Measurements from ENCODE around the gene SSBP2. TPM values are rescaled to one million over a fixed set of nuclear protein-coding genes. Genes with fewer than 3 reads are reported as not detected.

SSBP2 gene
- polyA plus RNA-seq, 2 donors, result 18.8 to 25.3 TPM

DNA sequence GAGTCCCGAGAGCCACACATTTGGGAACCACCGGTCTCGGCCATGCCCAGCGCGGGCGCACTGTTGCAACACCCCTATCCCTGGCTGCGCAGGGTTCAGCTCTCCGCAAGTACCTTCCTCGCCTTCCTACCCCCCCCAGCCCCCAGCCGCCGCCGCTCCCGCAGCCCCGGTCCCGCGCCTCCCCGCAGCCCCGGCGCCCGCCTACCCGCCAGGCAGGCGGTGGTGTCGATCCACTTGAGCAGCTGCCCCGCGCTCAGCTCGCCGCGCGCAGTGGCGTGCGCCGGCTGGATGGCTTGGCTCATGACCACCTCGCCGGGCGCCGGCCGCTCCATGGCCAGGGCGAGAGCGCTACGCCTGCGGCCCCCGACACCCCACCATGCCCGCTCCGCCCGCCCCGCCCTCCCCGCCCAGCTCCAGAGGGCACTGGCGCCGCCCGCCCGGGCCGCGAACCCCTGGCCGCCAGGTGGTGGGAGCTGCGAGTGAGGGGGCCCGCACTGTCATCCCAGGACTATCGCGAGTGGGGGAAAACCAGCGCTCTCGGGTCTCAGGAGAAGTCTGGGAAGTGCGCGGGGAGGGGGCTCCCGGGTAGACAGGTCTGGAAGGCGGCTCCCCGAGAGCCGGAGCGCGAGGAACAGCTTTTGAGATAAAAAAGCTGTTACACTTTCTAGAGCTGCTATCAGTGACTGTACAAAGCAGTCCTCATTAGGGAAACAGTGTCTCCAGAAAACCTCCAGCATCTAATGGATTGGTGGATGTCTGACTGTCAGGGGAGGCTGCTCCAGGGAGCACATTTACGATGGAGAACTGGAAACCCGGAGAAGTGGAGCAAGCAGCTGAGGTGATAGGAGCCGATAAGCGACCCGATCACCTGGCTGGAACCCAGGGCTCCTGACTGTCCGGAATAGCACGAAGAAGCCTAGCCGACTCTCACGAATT, 356.8 kb downstream of the SSBP2 start, which contains the start of gene ACOT12:
ACOT12 (minus strand) TSS at position 352 of the 936 bp plus-strand sequence; CDS start at position 332, 20 bp downstream.
- Histone ChIP-seq H3K27me3 (ENCODE audit: control insufficient read depth in 1 of 2, insufficient read depth in 2 of 2, low read length in 2 of 2) (no peaks in the 10 kb centered on the region), H3K4me3 (ENCODE audit: low read depth in 1 of 2, low read length in 2 of 2) (peak within 1 kb of the TSS in 1 of 2 donors; percentile 43)
- 4 to 5% methylated on average over 77 of the region's 77 CpGs for WGBS, 2 donors

DNA sequence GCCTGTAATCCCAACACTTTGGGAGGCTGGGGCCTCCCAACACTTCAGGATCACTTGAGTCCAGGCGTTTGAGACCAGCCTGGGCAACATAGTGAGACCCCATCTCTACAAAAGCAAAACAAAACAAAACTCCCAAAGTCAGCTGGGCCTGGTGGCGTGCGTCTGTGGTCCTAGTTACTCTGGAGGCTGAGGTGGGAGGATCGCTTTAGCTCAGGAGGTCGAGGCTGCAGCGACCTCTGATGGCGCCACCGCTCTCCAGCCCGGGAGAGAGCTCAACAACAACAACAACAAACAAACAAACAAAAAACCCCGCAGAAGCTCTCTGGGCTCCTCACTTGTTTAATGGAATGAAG, 357.5 kb downstream of the SSBP2 start:
- WGBS, 2 donors, result 33 to 35% methylated on average over 10 of the region's 10 CpGs
- H3K27me3 ChIP-seq (ENCODE audit: control insufficient read depth in 1 of 2, insufficient read depth in 2 of 2, low read length in 2 of 2), result no peaks in the 10 kb centered on the region

More for the DNA sequence above, 356.8 kb downstream of the SSBP2 start, which contains the start of gene ACOT12:
- H3K36me3 ChIP-seq (ENCODE audit: control insufficient read depth in 2 of 2, insufficient read depth in 2 of 2, low read length in 1 of 2), result no peaks in the 10 kb centered on the region
- no peak within 1 kb of the TSS for H3K27ac ChIP-seq (ENCODE audit: low read depth in 2 of 2, low read length in 1 of 2)
- H3K4me1 ChIP-seq (ENCODE audit: control insufficient read depth in 2 of 2, insufficient read depth in 2 of 2, low read length in 1 of 2), result peaks cover 0 to 5% of the 10 kb centered on the region in 2 donors
- H3K9me3 ChIP-seq (ENCODE audit: control insufficient read depth in 2 of 2, insufficient read depth in 1 of 2, low read depth in 1 of 2, low read length in 1 of 2), result peaks cover 0 to 4% of the 10 kb centered on the region in 2 donors

DNA sequence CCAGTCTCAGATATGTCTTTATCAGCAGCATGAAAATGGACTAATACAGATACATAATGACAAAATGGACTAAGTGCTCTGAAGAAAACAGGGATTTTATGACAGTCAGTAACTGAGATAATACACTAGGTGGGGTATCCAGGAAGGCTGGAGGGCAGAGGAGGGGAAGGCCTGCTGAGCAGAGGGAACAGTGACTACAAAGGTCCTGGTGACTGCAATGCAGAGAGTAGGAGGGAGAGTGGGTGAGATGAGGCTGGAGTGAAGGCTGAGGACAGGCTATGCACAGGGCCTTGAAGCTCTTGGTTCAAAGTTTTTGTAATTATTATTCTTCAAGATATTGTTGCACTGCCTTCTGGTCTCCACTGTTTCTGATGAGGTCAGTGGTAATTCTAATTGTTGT, 361.9 kb downstream of the SSBP2 start:
- Histone ChIP-seq H3K27ac (ENCODE audit: low read depth in 2 of 2, low read length in 1 of 2) (no peak overlapping the region), H3K4me1 (ENCODE audit: control insufficient read depth in 2 of 2, insufficient read depth in 2 of 2, low read length in 1 of 2) (peaks cover 0 to 3% of the 10 kb centered on the region in 2 donors), H3K27me3 (ENCODE audit: control insufficient read depth in 1 of 2, insufficient read depth in 2 of 2, low read length in 2 of 2) (no peaks in the 10 kb centered on the region), H3K36me3 (ENCODE audit: control insufficient read depth in 2 of 2, insufficient read depth in 2 of 2, low read length in 1 of 2) (no peaks in the 10 kb centered on the region), H3K9me3 (ENCODE audit: control insufficient read depth in 2 of 2, insufficient read depth in 1 of 2, low read depth in 1 of 2, low read length in 1 of 2) (no peaks in the 10 kb centered on the region), H3K4me3 (ENCODE audit: low read depth in 1 of 2, low read length in 2 of 2) (no peak overlapping the region)

More for the DNA sequence above, 357.5 kb downstream of the SSBP2 start:
- H3K4me3 ChIP-seq (ENCODE audit: low read depth in 1 of 2, low read length in 2 of 2), result peak overlapping the region in 1 of 2 donors; percentile 43
- no peak overlapping the region for H3K27ac ChIP-seq (ENCODE audit: low read depth in 2 of 2, low read length in 1 of 2)
- H3K4me1 ChIP-seq (ENCODE audit: control insufficient read depth in 2 of 2, insufficient read depth in 2 of 2, low read length in 1 of 2), result peaks cover 0 to 5% of the 10 kb centered on the region in 2 donors
- H3K9me3 ChIP-seq (ENCODE audit: control insufficient read depth in 2 of 2, insufficient read depth in 1 of 2, low read depth in 1 of 2, low read length in 1 of 2), result peaks cover 0 to 4% of the 10 kb centered on the region in 2 donors
- H3K36me3 ChIP-seq (ENCODE audit: control insufficient read depth in 2 of 2, insufficient read depth in 2 of 2, low read length in 1 of 2), result no peaks in the 10 kb centered on the region

DNA sequence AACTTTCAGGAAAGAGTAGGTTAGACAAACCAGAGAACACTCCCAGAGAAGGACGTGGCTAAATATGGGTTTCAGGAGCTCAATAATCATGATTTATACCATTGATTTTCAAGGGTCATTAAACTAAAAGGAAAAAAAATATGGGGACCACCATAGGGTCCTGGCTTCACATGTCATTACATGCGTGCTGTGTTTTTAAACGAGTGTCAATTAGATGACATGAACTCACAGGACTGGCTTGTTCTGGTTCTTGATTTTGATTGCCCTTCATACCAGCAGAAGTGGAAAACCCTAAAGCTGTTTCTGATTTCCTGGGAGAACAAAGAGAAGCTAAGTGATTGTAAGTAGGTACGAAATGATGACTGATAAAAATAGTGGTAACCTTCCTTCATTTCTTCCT, 362.7 kb downstream of the SSBP2 start:
- H3K9me3 ChIP-seq (ENCODE audit: control insufficient read depth in 2 of 2, insufficient read depth in 1 of 2, low read depth in 1 of 2, low read length in 1 of 2), result no peaks in the 10 kb centered on the region
- H3K27ac ChIP-seq (ENCODE audit: low read depth in 2 of 2, low read length in 1 of 2), result no peak overlapping the region
- WGBS, 2 donors, result 88 to 89% methylated on average over 4 of the region's 4 CpGs

GRCh38 chr5:81383867-81384266, 367.0 kb downstream of the SSBP2 start:
- Histone ChIP-seq H3K27me3 (ENCODE audit: control insufficient read depth in 1 of 2, insufficient read depth in 2 of 2, low read length in 2 of 2) (no peaks in the 10 kb centered on the region), H3K27ac (ENCODE audit: low read depth in 2 of 2, low read length in 1 of 2) (no peak overlapping the region), H3K4me1 (ENCODE audit: control insufficient read depth in 2 of 2, insufficient read depth in 2 of 2, low read length in 1 of 2) (no peaks in the 10 kb centered on the region), H3K4me3 (ENCODE audit: low read depth in 1 of 2, low read length in 2 of 2) (no peak overlapping the region), H3K36me3 (ENCODE audit: control insufficient read depth in 2 of 2, insufficient read depth in 2 of 2, low read length in 1 of 2) (no peaks in the 10 kb centered on the region), H3K9me3 (ENCODE audit: control insufficient read depth in 2 of 2, insufficient read depth in 1 of 2, low read depth in 1 of 2, low read length in 1 of 2) (no peaks in the 10 kb centered on the region)
- WGBS, 2 donors, result 80 to 90% methylated on average over 2 of the region's 2 CpGs

More for the DNA sequence above, 362.7 kb downstream of the SSBP2 start:
- Histone ChIP-seq H3K4me1 (ENCODE audit: control insufficient read depth in 2 of 2, insufficient read depth in 2 of 2, low read length in 1 of 2) (no peaks in the 10 kb centered on the region), H3K27me3 (ENCODE audit: control insufficient read depth in 1 of 2, insufficient read depth in 2 of 2, low read length in 2 of 2) (no peaks in the 10 kb centered on the region), H3K4me3 (ENCODE audit: low read depth in 1 of 2, low read length in 2 of 2) (no peak overlapping the region), H3K36me3 (ENCODE audit: control insufficient read depth in 2 of 2, insufficient read depth in 2 of 2, low read length in 1 of 2) (no peaks in the 10 kb centered on the region)

- H3K4me1 ChIP-seq (ENCODE audit: control insufficient read depth in 2 of 2, insufficient read depth in 2 of 2, low read length in 1 of 2), result no peaks in the 10 kb centered on the region
- WGBS, 2 donors, result 95 to 98% methylated on average over 2 of the region's 2 CpGs
Measured at GRCh38 chr5:81371354-81371876, 379.5 kb downstream of the SSBP2 start.

DNA sequence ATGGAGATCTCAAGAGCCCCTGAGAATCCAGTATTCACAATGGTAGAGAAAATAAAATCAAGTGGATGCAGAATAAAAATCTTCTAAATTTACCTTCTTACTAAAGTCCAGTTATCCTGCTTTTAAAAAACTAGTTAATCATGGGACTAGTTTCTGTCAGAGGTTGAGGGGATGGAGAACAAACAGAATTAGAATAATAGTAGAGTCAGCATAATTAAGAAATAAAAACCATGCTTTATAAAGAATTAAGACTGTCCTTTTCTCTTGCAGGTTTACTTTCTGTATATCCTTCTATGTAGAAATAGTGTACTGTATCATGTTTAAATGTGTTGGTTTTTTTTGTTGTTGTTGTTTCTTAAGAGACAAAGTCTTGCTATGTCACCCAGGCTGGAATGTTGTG, 380.0 kb downstream of the SSBP2 start:
- no peak overlapping the region for H3K27ac ChIP-seq (ENCODE audit: low read depth in 2 of 2, low read length in 1 of 2)
- no peaks in the 10 kb centered on the region for H3K4me1 ChIP-seq (ENCODE audit: control insufficient read depth in 2 of 2, insufficient read depth in 2 of 2, low read length in 1 of 2)
- H3K27me3 ChIP-seq (ENCODE audit: control insufficient read depth in 1 of 2, insufficient read depth in 2 of 2, low read length in 2 of 2), result no peaks in the 10 kb centered on the region
- peaks cover 0 to 3% of the 10 kb centered on the region in 2 donors for H3K9me3 ChIP-seq (ENCODE audit: control insufficient read depth in 2 of 2, insufficient read depth in 1 of 2, low read depth in 1 of 2, low read length in 1 of 2)
- H3K36me3 ChIP-seq (ENCODE audit: control insufficient read depth in 2 of 2, insufficient read depth in 2 of 2, low read length in 1 of 2), result no peaks in the 10 kb centered on the region
- no peak overlapping the region for H3K4me3 ChIP-seq (ENCODE audit: low read depth in 1 of 2, low read length in 2 of 2)

More at GRCh38 chr5:81371354-81371876, 379.5 kb downstream of the SSBP2 start:
- no peak overlapping the region for H3K4me3 ChIP-seq (ENCODE audit: low read depth in 1 of 2, low read length in 2 of 2)
- H3K9me3 ChIP-seq (ENCODE audit: control insufficient read depth in 2 of 2, insufficient read depth in 1 of 2, low read depth in 1 of 2, low read length in 1 of 2), result peaks cover 0 to 3% of the 10 kb centered on the region in 2 donors
- H3K27me3 ChIP-seq (ENCODE audit: control insufficient read depth in 1 of 2, insufficient read depth in 2 of 2, low read length in 2 of 2), result no peaks in the 10 kb centered on the region
- no peaks in the 10 kb centered on the region for H3K36me3 ChIP-seq (ENCODE audit: control insufficient read depth in 2 of 2, insufficient read depth in 2 of 2, low read length in 1 of 2)
- H3K27ac ChIP-seq (ENCODE audit: low read depth in 2 of 2, low read length in 1 of 2), result no peak overlapping the region

DNA sequence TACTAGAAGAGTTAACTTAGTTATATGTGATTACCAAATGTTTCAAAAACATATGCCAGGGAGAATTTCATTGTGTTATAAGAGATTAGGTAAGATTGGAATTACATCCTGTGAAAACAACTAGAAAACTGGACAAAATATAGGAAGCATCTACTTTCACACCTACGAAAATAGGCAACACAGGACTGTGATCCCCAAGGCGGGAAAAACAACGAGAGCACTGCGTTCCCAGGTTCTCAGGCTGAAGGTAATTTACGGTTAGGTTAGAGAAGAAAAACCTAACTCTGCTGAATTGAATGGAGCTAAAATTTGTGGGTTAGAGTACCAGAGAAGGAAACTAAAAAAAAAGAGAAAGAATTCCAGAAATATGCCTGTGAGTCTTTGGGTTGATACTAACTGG, 385.4 kb downstream of the SSBP2 start:
- Histone ChIP-seq H3K27me3 (ENCODE audit: control insufficient read depth in 1 of 2, insufficient read depth in 2 of 2, low read length in 2 of 2) (no peaks in the 10 kb centered on the region), H3K4me3 (ENCODE audit: low read depth in 1 of 2, low read length in 2 of 2) (no peak overlapping the region), H3K9me3 (ENCODE audit: control insufficient read depth in 2 of 2, insufficient read depth in 1 of 2, low read depth in 1 of 2, low read length in 1 of 2) (no peaks in the 10 kb centered on the region), H3K4me1 (ENCODE audit: control insufficient read depth in 2 of 2, insufficient read depth in 2 of 2, low read length in 1 of 2) (no peaks in the 10 kb centered on the region), H3K36me3 (ENCODE audit: control insufficient read depth in 2 of 2, insufficient read depth in 2 of 2, low read length in 1 of 2) (no peaks in the 10 kb centered on the region), H3K27ac (ENCODE audit: low read depth in 2 of 2, low read length in 1 of 2) (no peak overlapping the region)
- 91 to 94% methylated on average over 5 of the region's 5 CpGs for WGBS, 2 donors

GRCh38 chr5:81363093-81363871, 387.6 kb downstream of the SSBP2 start:
- H3K27me3 ChIP-seq (ENCODE audit: control insufficient read depth in 1 of 2, insufficient read depth in 2 of 2, low read length in 2 of 2), result no peaks in the 10 kb centered on the region
- no peak overlapping the region for H3K4me3 ChIP-seq (ENCODE audit: low read depth in 1 of 2, low read length in 2 of 2)
- no peaks in the 10 kb centered on the region for H3K36me3 ChIP-seq (ENCODE audit: control insufficient read depth in 2 of 2, insufficient read depth in 2 of 2, low read length in 1 of 2)
- WGBS, 2 donors, result 35 to 41% methylated on average over 4 of the region's 4 CpGs
- no peaks in the 10 kb centered on the region for H3K9me3 ChIP-seq (ENCODE audit: control insufficient read depth in 2 of 2, insufficient read depth in 1 of 2, low read depth in 1 of 2, low read length in 1 of 2)
- no peak overlapping the region for H3K27ac ChIP-seq (ENCODE audit: low read depth in 2 of 2, low read length in 1 of 2)
- no peaks in the 10 kb centered on the region for H3K4me1 ChIP-seq (ENCODE audit: control insufficient read depth in 2 of 2, insufficient read depth in 2 of 2, low read length in 1 of 2)
